NCI-H128 (cell line): ENCODE data around the gene CLDN14.

ENCODE experiments used
- DNase-seq: peaks from one replicate; lab custom pipeline; 2025; ENCODE audit not compliant: unreplicated experiment; lab: John Stamatoyannopoulos, UW

Gene CLDN14

GRCh38 chr21:36472377-36472776, 7.5 kb downstream of the CLDN14 start:
- DNase-seq, result no peak

GRCh38 chr21:36471254-36471723, 8.6 kb downstream of the CLDN14 start:
- no peak for DNase-seq

GRCh38 chr21:36470294-36470693, 9.6 kb downstream of the CLDN14 start:
- no peak for DNase-seq

- no peak for DNase-seq
These were observed 13.8 kb downstream of the CLDN14 start for GRCh38 chr21:36466061-36466511.

- no peak for DNase-seq
These were observed 14.4 kb downstream of the CLDN14 start for GRCh38 chr21:36465478-36465877.

GRCh38 chr21:36464590-36464989, 15.3 kb downstream of the CLDN14 start:
- no peak for DNase-seq

GRCh38 chr21:36463991-36464390, 15.9 kb downstream of the CLDN14 start:
- DNase-seq, result no peak

- no peak for DNase-seq
These were observed 16.7 kb downstream of the CLDN14 start for GRCh38 chr21:36463204-36463603.

GRCh38 chr21:36461918-36462486, 17.9 kb downstream of the CLDN14 start:
- DNase-seq, result no peak

- DNase-seq, result no peak
These were observed 18.5 kb downstream of the CLDN14 start for GRCh38 chr21:36461277-36461917.

GRCh38 chr21:36460866-36461265, 19.1 kb downstream of the CLDN14 start:
- DNase-seq, result no peak

- DNase-seq, result no peak
These were observed 20.8 kb downstream of the CLDN14 start for GRCh38 chr21:36459098-36459497.

- no peak for DNase-seq
These were observed 23.1 kb downstream of the CLDN14 start for GRCh38 chr21:36456729-36457414.

- no peak for DNase-seq
These were observed 25.2 kb downstream of the CLDN14 start for GRCh38 chr21:36454706-36455105.

- DNase-seq, result no peak
These were observed 25.8 kb downstream of the CLDN14 start for GRCh38 chr21:36454093-36454531.

GRCh38 chr21:36452281-36452825, 27.6 kb downstream of the CLDN14 start:
- no peak for DNase-seq

- DNase-seq, result no peak
These were observed 28.4 kb downstream of the CLDN14 start for GRCh38 chr21:36451506-36451905.

- DNase-seq, result no peak
These were observed 29.4 kb downstream of the CLDN14 start for GRCh38 chr21:36450511-36450910.

- DNase-seq, result no peak
These were observed 33.6 kb downstream of the CLDN14 start for GRCh38 chr21:36446301-36446700.

- no peak for DNase-seq
These were observed 38.2 kb downstream of the CLDN14 start for GRCh38 chr21:36441715-36442114.

GRCh38 chr21:36437745-36438128, 42.2 kb downstream of the CLDN14 start:
- no peak for DNase-seq
